GM12878 (cell line): ENCODE data around the gene SEPTIN10.

Experiments
- CBX5 ChIP-seq: sonication (generic); IDR thresholded peaks from 2 replicates; pipeline ENCODE4 v1.6.1; 2016; ENCODE audit warnings: low read depth, moderate library complexity, mild to moderate bottlenecking, inconsistent platforms
- CTCF ChIP-seq, 3 experiments: IDR thresholded peaks in 2 of 3; conservative IDR thresholded peaks in 1 of 3; 2 replicates each; pipeline ENCODE4 v1.5.1; 2011; ENCODE audit warnings: low read depth in 3 of 3, low read length in 3 of 3, mild to moderate bottlenecking in 3 of 3, control low read depth in 2 of 3, moderate library complexity in 2 of 3, inconsistent platforms in 1 of 3, mixed read lengths in 1 of 3; ENCODE audit not compliant: control insufficient read depth in 2 of 3, insufficient read depth in 1 of 3; ENCODE audit errors: extremely low read depth in 1 of 3
- HDAC2 ChIP-seq: fragments of 200-600 bp; sonication (generic); IDR thresholded peaks from 2 replicates; pipeline ENCODE4 v1.6.1; 2017
- IKZF2 ChIP-seq, 2 experiments: fragments of 450-650 bp; IDR thresholded peaks; 2 replicates each; pipeline ENCODE4 v1.6.1; 2017; ENCODE audit warnings: mild to moderate bottlenecking in 2 of 2, moderate library complexity in 2 of 2
- MYC ChIP-seq: IDR thresholded peaks from 2 replicates; pipeline ENCODE4 v1.6.1; 2011; ENCODE audit warnings: mild to moderate bottlenecking, low read length, moderate library complexity, inconsistent platforms; ENCODE audit not compliant: insufficient read depth, insufficient replicate concordance, insufficient read length, severe bottlenecking
- POLR2A ChIP-seq: IDR thresholded peaks from 2 replicates; pipeline ENCODE4 v1.6.1; 2011; ENCODE audit warnings: low read depth, mild to moderate bottlenecking, low read length
- SREBF1 ChIP-seq: IDR thresholded peaks from 2 replicates; pipeline ENCODE4 v1.6.1; 2012; ENCODE audit warnings: mild to moderate bottlenecking, low read length
- TBL1XR1 ChIP-seq: IDR thresholded peaks from 2 replicates; pipeline ENCODE4 v1.6.1; 2012; ENCODE audit warnings: low read depth, low read length, improper control_type of control experiment
- ZBED1 ChIP-seq: IDR thresholded peaks from 2 replicates; pipeline ENCODE4 v1.6.1; 2016; ENCODE audit warnings: borderline replicate concordance
- ZNF217 ChIP-seq: fragments of 450-650 bp; IDR thresholded peaks from 2 replicates; pipeline ENCODE4 v1.6.1; 2017; ENCODE audit warnings: antibody characterized with exemption, mild to moderate bottlenecking

DNA sequence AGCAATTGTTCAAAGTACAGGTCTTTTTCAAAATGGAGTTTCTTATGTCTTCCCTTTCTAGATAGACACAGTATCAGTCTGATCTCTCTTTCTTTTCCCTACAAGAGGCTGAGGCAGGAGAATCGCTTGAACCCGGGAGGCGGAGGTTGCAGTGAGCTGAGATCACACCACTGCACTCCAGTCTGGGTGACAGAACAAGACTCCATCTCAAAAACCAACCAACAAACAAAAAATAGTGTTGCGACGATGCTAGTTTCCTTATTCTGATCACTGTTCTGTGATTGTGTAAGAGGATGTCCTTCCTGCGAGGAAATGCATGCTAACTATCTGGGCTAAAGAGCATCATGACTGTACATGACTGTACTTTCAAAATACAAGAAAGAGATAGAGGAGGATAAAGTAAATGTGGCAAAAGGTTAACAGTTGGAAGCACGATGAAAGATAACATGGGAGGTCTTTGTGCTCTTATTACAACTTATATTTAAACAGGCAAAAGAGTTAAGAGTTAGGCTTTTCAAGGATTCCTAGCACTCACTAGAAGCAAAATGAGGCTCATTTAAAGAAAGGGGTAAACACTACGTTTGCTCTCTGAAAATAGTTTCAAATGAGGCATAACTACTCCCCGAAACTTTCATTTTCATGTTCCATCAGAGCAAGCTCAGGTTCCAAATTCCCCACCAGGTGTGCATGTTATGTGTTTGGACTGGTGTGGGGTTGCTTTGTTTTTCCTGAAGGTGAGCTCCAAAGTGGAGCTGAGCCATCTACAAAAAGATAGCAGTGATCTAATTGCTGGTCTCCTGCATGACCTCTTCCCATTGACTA, 24.2 kb upstream of the SEPTIN10 start:
- peak; percentile 41; the same call in 1 of the 2 replicates for TF ChIP-seq TBL1XR1
- TF ChIP-seq IKZF2 (IDR thresholded peaks at IDR 0.05), result peak; percentile 42 to 55; a peak in 3 of 4 replicates
- no peak for TF ChIP-seq CTCF (IDR thresholded peaks at IDR 0.05 in 2 of 3, conservative IDR thresholded peaks at IDR 0.05 in 1 of 3; ENCODE audit: control insufficient read depth in 2 of 3, extremely low read depth in 1 of 3, insufficient read depth in 1 of 3, low read depth in 3 of 3, low read length in 3 of 3)
- no peak for TF ChIP-seq HDAC2
- no peak for TF ChIP-seq CBX5
- peak; percentile 50; the same call in 1 of the 2 replicates for TF ChIP-seq ZBED1
- no peak for TF ChIP-seq SREBF1
- no peak for TF ChIP-seq MYC
- TF ChIP-seq ZNF217, result no peak
- no peak for TF ChIP-seq POLR2A
